ENCODE measurements around the gene KRT4. TPM values are rescaled to one million over a fixed set of nuclear protein-coding genes. Genes with fewer than 3 reads are reported as not detected.
A peak's percentile ranks its signal among the peaks of the same experiment; 100 is the strongest.

KRT4 gene
- total RNA-seq, 1 donor from 2014 or later, result not detected

- Mint-ChIP-seq H3K27ac (ENCODE audit: unreplicated experiment) (no peak overlapping the region), H3K4me3 (no peak overlapping the region), H3K36me3 (ENCODE audit: low read depth) (no peaks in the 10 kb centered on the region), H3K9me3 (no peaks in the 10 kb centered on the region), H3K4me1 (peaks cover 6% of the 10 kb centered on the region), H3K27me3 (ENCODE audit: low read depth) (peaks cover 5% of the 10 kb centered on the region)
- no peak for TF ChIP-seq CTCF (conservative IDR thresholded peaks at IDR 0.05)
- DNase-seq (ENCODE audit: low read depth, low spot score), result no peak
Measured at GRCh38 chr12:52831251-52831650, 17.3 kb upstream of the KRT4 start.

GRCh38 chr12:52829986-52830770 is 16.3 kb upstream of the KRT4 start:
- Mint-ChIP-seq H3K27ac (ENCODE audit: unreplicated experiment) (no peak overlapping the region), H3K4me1 (peaks cover 6% of the 10 kb centered on the region), H3K27me3 (ENCODE audit: low read depth) (peaks cover 5% of the 10 kb centered on the region), H3K9me3 (no peaks in the 10 kb centered on the region), H3K4me3 (no peak overlapping the region), H3K36me3 (ENCODE audit: low read depth) (no peaks in the 10 kb centered on the region)
- no peak for TF ChIP-seq CTCF (conservative IDR thresholded peaks at IDR 0.05)
- DNase-seq (ENCODE audit: low read depth, low spot score), result no peak

GRCh38 chr12:52828591-52829021 is 14.7 kb upstream of the KRT4 start:
- H3K9me3 Mint-ChIP-seq, result no peaks in the 10 kb centered on the region
- peaks cover 5% of the 10 kb centered on the region for H3K27me3 Mint-ChIP-seq (ENCODE audit: low read depth)
- H3K36me3 Mint-ChIP-seq (ENCODE audit: low read depth), result no peaks in the 10 kb centered on the region
- no peak overlapping the region for H3K27ac Mint-ChIP-seq (ENCODE audit: unreplicated experiment)
- DNase-seq (ENCODE audit: low read depth, low spot score), result no peak
- H3K4me3 Mint-ChIP-seq, result no peak overlapping the region
- peaks cover 6% of the 10 kb centered on the region for H3K4me1 Mint-ChIP-seq
- TF ChIP-seq CTCF (conservative IDR thresholded peaks at IDR 0.05), result no peak

- Mint-ChIP-seq H3K27me3 (ENCODE audit: low read depth) (peaks cover 5% of the 10 kb centered on the region), H3K27ac (ENCODE audit: unreplicated experiment) (no peak overlapping the region), H3K4me1 (peaks cover 4% of the 10 kb centered on the region), H3K36me3 (ENCODE audit: low read depth) (no peaks in the 10 kb centered on the region), H3K4me3 (no peak overlapping the region), H3K9me3 (no peaks in the 10 kb centered on the region)
- TF ChIP-seq CTCF (conservative IDR thresholded peaks at IDR 0.05), result no peak
- no peak for DNase-seq (ENCODE audit: low read depth, low spot score)
Measured at GRCh38 chr12:52828156-52828555, 14.2 kb upstream of the KRT4 start.

GRCh38 chr12:52827499-52828090 is 13.7 kb upstream of the KRT4 start:
- no peak for DNase-seq (ENCODE audit: low read depth, low spot score)
- H3K9me3 Mint-ChIP-seq, result no peaks in the 10 kb centered on the region
- peaks cover 5% of the 10 kb centered on the region for H3K27me3 Mint-ChIP-seq (ENCODE audit: low read depth)
- no peak for TF ChIP-seq CTCF (conservative IDR thresholded peaks at IDR 0.05)
- H3K4me1 Mint-ChIP-seq, result no peaks in the 10 kb centered on the region
- peak overlapping the region; percentile 37 for H3K27ac Mint-ChIP-seq (ENCODE audit: unreplicated experiment)
- H3K4me3 Mint-ChIP-seq, result no peak overlapping the region
- H3K36me3 Mint-ChIP-seq (ENCODE audit: low read depth), result no peaks in the 10 kb centered on the region
